ENCODE results near the gene NCKAP5L. TPM values are rescaled to one million over a fixed set of nuclear protein-coding genes. Genes with fewer than 3 reads are reported as not detected.

The NCKAP5L gene
- total RNA-seq, 2 donors from 2014 or later, result 17.3 to 63.1 TPM

DNA sequence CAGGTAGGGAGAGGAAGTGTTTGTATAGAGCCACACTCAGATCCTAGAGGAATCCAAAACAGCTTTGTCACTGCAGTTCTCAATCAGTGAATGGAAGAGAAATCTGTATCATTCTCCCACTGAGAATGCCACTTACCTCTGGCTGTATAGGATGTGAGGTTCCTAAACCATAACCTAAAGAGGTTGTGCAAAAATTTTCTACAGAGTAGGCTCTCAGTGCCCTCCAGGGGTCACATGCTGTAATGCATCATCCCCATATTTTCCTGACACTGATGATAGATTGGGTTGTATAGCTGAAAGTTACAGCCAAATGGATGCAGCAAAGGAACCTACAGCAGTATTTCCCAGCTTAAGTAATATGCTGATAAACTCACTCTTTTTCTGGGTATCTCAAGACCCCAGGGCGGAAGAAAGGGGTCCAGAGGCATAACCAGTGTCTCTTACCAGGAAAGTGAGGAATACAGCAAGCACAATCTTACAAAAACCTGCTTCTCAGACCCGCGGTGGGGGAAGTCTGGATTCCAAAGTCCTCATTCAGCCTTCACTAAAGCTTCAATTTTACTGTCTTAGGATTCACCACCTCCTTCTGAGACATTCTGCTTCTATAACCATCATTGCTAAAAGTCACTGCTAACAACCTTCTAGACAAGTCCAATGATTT lies 10.9 kb upstream of the NCKAP5L start:
- Histone ChIP-seq H3K9me3 (no peaks in the 10 kb centered on the region), H3K4me3 (no peak overlapping the region), H3K27me3 (replicated peaks; ENCODE audit: insufficient read depth) (no peaks in the 10 kb centered on the region), H3K27ac (no peak overlapping the region), H3K4me1 (replicated peaks) (no peaks in the 10 kb centered on the region), H3K36me3 (no peaks in the 10 kb centered on the region)
- intact Hi-C loops (cut with DNase I), result loop anchor here (5.0 kb wide), 1 partner anchor 62 kb away; no protein-coding TSS in a partner anchor
- 60% methylated on average over 3 of the region's 3 CpGs for WGBS
- DNase-seq (ENCODE audit: low spot score), result no peak
- TF ChIP-seq POLR2AphosphoS5 (IDR thresholded peaks at IDR 0.05), result no peak
- TF ChIP-seq, protein P1, sequence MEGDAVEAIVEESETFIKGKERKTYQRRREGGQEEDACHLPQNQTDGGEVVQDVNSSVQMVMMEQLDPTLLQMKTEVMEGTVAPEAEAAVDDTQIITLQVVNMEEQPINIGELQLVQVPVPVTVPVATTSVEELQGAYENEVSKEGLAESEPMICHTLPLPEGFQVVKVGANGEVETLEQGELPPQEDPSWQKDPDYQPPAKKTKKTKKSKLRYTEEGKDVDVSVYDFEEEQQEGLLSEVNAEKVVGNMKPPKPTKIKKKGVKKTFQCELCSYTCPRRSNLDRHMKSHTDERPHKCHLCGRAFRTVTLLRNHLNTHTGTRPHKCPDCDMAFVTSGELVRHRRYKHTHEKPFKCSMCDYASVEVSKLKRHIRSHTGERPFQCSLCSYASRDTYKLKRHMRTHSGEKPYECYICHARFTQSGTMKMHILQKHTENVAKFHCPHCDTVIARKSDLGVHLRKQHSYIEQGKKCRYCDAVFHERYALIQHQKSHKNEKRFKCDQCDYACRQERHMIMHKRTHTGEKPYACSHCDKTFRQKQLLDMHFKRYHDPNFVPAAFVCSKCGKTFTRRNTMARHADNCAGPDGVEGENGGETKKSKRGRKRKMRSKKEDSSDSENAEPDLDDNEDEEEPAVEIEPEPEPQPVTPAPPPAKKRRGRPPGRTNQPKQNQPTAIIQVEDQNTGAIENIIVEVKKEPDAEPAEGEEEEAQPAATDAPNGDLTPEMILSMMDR (IDR thresholded peaks at IDR 0.05), result peak in 3 of 4 experiments; percentile 17 to 61 (median 52)

DNA sequence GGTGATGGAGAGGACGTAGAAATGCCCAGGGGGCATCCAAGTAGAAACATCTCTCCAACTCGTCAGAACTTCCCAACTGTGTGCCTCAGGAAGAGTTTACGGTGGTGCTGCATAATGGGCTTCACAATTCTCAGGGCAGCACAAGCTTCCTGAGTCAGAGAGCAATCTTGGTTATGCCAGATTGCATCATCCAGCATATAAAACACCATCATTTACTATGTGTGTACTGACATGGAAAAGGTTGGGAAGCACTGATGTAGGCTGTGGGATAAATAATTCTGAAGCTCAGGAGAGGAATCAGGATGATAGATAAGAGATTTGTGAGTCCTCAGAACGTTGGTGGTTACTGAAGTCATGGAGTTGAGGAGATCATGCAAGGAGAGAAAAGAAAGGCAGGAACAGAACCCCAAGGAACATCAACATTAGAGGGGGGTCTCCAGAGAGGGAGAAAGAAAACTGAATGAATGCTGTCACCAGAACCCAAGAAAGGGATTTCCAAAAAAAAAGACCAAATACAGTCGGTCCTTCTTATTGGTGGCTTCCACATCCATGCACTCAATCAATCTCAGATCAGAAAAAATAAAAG lies 4.7 kb upstream of the NCKAP5L start:
- Histone ChIP-seq H3K27me3 (replicated peaks; ENCODE audit: insufficient read depth) (no peaks in the 10 kb centered on the region), H3K27ac (no peak overlapping the region), H3K36me3 (no peaks in the 10 kb centered on the region), H3K9me3 (no peaks in the 10 kb centered on the region), H3K4me1 (replicated peaks) (no peaks in the 10 kb centered on the region), H3K4me3 (no peak overlapping the region)
- WGBS, result 59% methylated on average over 5 of the region's 5 CpGs
- TF ChIP-seq POLR2AphosphoS5 (IDR thresholded peaks at IDR 0.05), result no peak
- TF ChIP-seq POLR2A (IDR thresholded peaks at IDR 0.05), result no peak
- TF ChIP-seq, protein P1 (IDR thresholded peaks at IDR 0.05), result no peak
- intact Hi-C loops (cut with DNase I), result no loop called here
- no peak for DNase-seq (ENCODE audit: low spot score)

DNA sequence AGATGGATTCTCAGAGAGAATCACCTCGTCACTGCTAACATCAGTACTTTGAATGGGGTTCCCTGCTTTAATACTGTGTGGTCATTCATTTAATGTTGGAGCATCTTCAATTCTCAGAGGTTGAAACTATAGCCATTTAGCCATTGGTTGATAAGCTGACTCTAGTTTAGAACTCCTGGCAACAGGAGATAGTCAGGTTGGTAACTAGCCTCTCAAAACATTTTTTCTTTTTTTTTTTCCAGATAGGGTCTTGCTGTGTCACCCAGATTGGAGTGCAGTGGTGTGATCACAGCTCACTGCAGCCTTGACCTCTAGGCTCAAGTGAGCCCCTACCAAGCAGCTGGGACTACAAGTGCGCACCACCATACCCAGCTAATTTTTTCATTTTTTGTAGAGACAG lies 3.5 kb upstream of the NCKAP5L start:
- H3K4me3 ChIP-seq, result no peak overlapping the region
- no peaks in the 10 kb centered on the region for H3K9me3 ChIP-seq
- no peak for TF ChIP-seq POLR2AphosphoS5 (IDR thresholded peaks at IDR 0.05)
- H3K36me3 ChIP-seq, result no peaks in the 10 kb centered on the region
- no peak for DNase-seq (ENCODE audit: low spot score)
- no peak overlapping the region for H3K27ac ChIP-seq
- WGBS, result 100% methylated on average over 2 of the region's 2 CpGs
- H3K27me3 ChIP-seq (replicated peaks; ENCODE audit: insufficient read depth), result no peaks in the 10 kb centered on the region
- no peaks in the 10 kb centered on the region for H3K4me1 ChIP-seq (replicated peaks)
- intact Hi-C loops (cut with DNase I), result no loop called here

DNA sequence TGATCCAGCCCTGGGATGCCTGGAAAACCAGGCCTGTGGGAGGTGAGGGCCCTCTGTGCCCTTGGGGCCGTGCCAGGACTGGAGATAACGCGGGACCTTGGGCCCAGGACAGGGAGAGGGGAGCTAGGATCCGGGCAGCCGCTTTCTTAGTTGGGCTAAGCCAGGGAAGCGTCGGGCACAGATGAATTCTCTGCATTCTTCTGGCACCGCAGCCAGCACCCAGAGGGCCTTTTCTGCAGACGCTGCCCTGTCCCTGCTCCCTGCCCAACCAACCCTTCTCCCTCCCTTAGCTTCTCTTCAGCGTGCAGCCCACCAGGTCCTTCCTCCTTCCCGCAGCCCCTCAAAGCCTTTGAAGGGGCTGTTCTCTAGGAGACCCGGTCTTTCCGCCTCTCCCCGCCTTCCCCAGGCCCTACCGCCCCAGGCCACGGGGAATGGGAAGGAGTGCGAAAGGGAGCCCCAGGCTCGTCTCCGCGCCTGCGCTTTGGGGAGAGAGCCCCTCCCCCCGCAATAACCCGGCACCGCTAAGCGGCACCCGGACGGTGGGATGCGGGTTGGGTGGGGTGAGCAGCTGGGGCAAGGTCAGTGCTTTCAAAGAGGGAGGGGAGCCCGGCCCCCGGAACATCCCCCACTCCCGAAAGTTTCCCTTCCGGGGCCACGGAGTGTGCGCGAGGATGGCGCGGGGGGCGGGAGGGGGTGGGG lies 663 bp downstream of the NCKAP5L start:
- Histone ChIP-seq H3K9me3 (no peaks in the 10 kb centered on the region), H3K27me3 (replicated peaks; ENCODE audit: insufficient read depth) (no peaks in the 10 kb centered on the region), H3K4me3 (peak overlapping the region; percentile 67 to 96), H3K27ac (peak overlapping the region; percentile 84 to 87), H3K4me1 (replicated peaks) (no peaks in the 10 kb centered on the region), H3K36me3 (no peaks in the 10 kb centered on the region)
- TF ChIP-seq, protein P1 (IDR thresholded peaks at IDR 0.05), result no peak
- TF ChIP-seq POLR2A (IDR thresholded peaks at IDR 0.05) (no peak), POLR2AphosphoS5 (IDR thresholded peaks at IDR 0.05) (peak; percentile 54)
- WGBS, result 0% methylated on average over 38 of the region's 38 CpGs
- intact Hi-C loops (cut with DNase I), result loop anchor here (1.0 kb wide), 1 partner anchor 15 kb away; no protein-coding TSS in a partner anchor
- DNase-seq (ENCODE audit: low spot score), result peak; percentile 17

DNA sequence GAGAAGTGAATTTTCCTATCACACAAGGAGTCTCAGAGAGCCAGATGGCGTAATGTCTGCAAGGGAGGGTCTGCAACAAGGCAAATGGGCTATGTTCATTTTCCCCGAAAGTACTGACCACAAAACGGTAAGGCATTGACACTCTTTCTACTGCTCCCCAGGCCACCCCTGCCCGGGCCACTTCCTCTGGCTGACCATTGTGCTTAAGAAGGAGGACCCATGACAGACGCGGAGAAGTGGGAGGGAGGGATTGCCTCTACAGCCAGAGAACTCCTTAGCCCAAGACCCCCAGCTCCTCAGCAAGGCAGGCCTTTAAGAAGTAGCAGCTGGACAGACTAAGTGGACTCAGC lies 1.2 kb downstream of the NCKAP5L start:
- no peak for DNase-seq (ENCODE audit: low spot score)
- 36% methylated on average over 6 of the region's 6 CpGs for WGBS
- Histone ChIP-seq H3K4me3 (peak overlapping the region; percentile 67 to 96), H3K27ac (peak overlapping the region; percentile 84 to 87), H3K27me3 (replicated peaks; ENCODE audit: insufficient read depth) (no peaks in the 10 kb centered on the region), H3K4me1 (replicated peaks) (no peaks in the 10 kb centered on the region), H3K36me3 (no peaks in the 10 kb centered on the region), H3K9me3 (no peaks in the 10 kb centered on the region)
- intact Hi-C loops (cut with DNase I), result no loop called here
- TF ChIP-seq POLR2A (IDR thresholded peaks at IDR 0.05) (no peak), POLR2AphosphoS5 (IDR thresholded peaks at IDR 0.05) (no peak)
- TF ChIP-seq, protein P1 (IDR thresholded peaks at IDR 0.05), result no peak

Data from prostate gland (tissue), 2 donors.